ENCODE measurements around the gene HHIPL1.

GRCh38 chr14:99685151-99685591 is 40.2 kb downstream of the HHIPL1 start:
- TF ChIP-seq CTCF (IDR thresholded peaks at IDR 0.05; ENCODE audit: extremely low read depth in 1 of 2, insufficient read depth in 1 of 2, low read depth in 1 of 2, low read length in 2 of 2) (no peak), POLR2A (IDR thresholded peaks at IDR 0.05; ENCODE audit: low read depth, low read length) (no peak), MYC (IDR thresholded peaks at IDR 0.05; ENCODE audit: low read depth, low read length) (no peak), GATA2 (IDR thresholded peaks at IDR 0.05; ENCODE audit: insufficient read depth, insufficient read length, low read depth, low read length) (no peak)

Data from endothelial cell of umbilical vein (primary cell).